H1 (cell line): ENCODE measurements around the gene TSC1. TPM values are rescaled to one million over a fixed set of nuclear protein-coding genes. Genes with fewer than 3 reads are reported as not detected.
A peak's percentile ranks its signal among the peaks of the same experiment; 100 is the strongest.

Experiments used
- BCL11A ChIP-seq, 2 experiments: IDR thresholded peaks; one replicate each; pipeline ENCODE4 v1.6.1; 2011; ENCODE audit warnings: low read depth in 2 of 2, low read length in 2 of 2, mild to moderate bottlenecking in 2 of 2
- CHD1 ChIP-seq: IDR thresholded peaks from 2 replicates; pipeline ENCODE4 v1.6.1; 2012; ENCODE audit warnings: low read depth, low read length, improper control_type of control experiment
- GTF2F1 ChIP-seq: IDR thresholded peaks from 2 replicates; pipeline ENCODE4 v1.6.1; 2012; ENCODE audit warnings: low read depth, low read length, improper control_type of control experiment, borderline replicate concordance
- HDAC6 ChIP-seq: IDR thresholded peaks from one replicate; pipeline ENCODE4 v1.7.1; 2012; ENCODE audit warnings: low read depth, mild to moderate bottlenecking, inconsistent platforms, low read length, moderate library complexity
- TCF12 ChIP-seq: IDR thresholded peaks from 2 replicates; pipeline ENCODE4 v1.6.1; 2011; ENCODE audit warnings: low read depth, mild to moderate bottlenecking, low read length
- polyA plus RNA-seq, 7 experiments: library from polyadenylated mRNA; depleted of rRNA in 3 of 7; stranded (reverse) in 5 of 7; unstranded in 2 of 7; fragments of >200 nt in 5 of 7; fragments of 200-250 nt in 2 of 7; gene quantifications; 1 replicate in 5 of 7; 2 replicates in 1 of 7; 4 replicates in 1 of 7; pipeline versions ENCODE4 v1.2.1 to v1.2.3, GENCODE V29; 2011 to 2013; ENCODE audit warnings: missing spikeins in 2 of 7, mixed read lengths in 2 of 7
- total RNA-seq: library from RNA; stranded (reverse); fragmentation: NEBNext Ultra II Directional; extraction: Animal tissue kit (Norgen Biotek cat#: 25700); gene quantifications from 2 replicates; pipeline ENCODE4 v1.2.1, GENCODE V29; 2021

Gene TSC1
- total and polyA plus RNA-seq, 2 of the 8 experiments (the other 6 are each of a cell fraction or from before 2014, with no cell fraction given) = 37.2 to 46.0 TPM

- TF ChIP-seq TCF12 (peak; percentile 70; the same call in 1 of the 2 replicates), GTF2F1 (peak; percentile 70; the same call in 1 of the 2 replicates), HDAC6 (no peak), BCL11A (IDR thresholded peaks at IDR 0.05; ENCODE audit: low read depth in 2 of 2, low read length in 2 of 2) (no peak), CHD1 (no peak)
These were observed at the start of gene TSC1 (continued) for GRCh38 chr9:132944294-132945185.
